ENCODE measurements around the gene MGAT1.

Gene MGAT1

GRCh38 chr5:180797256-180798192, 5.1 kb downstream of the MGAT1 start:
- no peaks in the 10 kb centered on the region for H3K27me3 ChIP-seq (ENCODE audit: insufficient read depth, poor library complexity, severe bottlenecking)
- DNase-seq (ENCODE audit: low read depth in 1 of 2, low spot score in 1 of 2), result no peak
- no peak for TF ChIP-seq SPI1 (IDR thresholded peaks at IDR 0.05; ENCODE audit: borderline replicate concordance, low read depth)
- no peak for TF ChIP-seq GABPA (IDR thresholded peaks at IDR 0.05; ENCODE audit: low read depth)
- TF ChIP-seq, protein P1, sequence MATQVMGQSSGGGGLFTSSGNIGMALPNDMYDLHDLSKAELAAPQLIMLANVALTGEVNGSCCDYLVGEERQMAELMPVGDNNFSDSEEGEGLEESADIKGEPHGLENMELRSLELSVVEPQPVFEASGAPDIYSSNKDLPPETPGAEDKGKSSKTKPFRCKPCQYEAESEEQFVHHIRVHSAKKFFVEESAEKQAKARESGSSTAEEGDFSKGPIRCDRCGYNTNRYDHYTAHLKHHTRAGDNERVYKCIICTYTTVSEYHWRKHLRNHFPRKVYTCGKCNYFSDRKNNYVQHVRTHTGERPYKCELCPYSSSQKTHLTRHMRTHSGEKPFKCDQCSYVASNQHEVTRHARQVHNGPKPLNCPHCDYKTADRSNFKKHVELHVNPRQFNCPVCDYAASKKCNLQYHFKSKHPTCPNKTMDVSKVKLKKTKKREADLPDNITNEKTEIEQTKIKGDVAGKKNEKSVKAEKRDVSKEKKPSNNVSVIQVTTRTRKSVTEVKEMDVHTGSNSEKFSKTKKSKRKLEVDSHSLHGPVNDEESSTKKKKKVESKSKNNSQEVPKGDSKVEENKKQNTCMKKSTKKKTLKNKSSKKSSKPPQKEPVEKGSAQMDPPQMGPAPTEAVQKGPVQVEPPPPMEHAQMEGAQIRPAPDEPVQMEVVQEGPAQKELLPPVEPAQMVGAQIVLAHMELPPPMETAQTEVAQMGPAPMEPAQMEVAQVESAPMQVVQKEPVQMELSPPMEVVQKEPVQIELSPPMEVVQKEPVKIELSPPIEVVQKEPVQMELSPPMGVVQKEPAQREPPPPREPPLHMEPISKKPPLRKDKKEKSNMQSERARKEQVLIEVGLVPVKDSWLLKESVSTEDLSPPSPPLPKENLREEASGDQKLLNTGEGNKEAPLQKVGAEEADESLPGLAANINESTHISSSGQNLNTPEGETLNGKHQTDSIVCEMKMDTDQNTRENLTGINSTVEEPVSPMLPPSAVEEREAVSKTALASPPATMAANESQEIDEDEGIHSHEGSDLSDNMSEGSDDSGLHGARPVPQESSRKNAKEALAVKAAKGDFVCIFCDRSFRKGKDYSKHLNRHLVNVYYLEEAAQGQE (IDR thresholded peaks at IDR 0.05; ENCODE audit: insufficient replicate concordance, low read depth), result no peak
- TF ChIP-seq, protein P2, sequence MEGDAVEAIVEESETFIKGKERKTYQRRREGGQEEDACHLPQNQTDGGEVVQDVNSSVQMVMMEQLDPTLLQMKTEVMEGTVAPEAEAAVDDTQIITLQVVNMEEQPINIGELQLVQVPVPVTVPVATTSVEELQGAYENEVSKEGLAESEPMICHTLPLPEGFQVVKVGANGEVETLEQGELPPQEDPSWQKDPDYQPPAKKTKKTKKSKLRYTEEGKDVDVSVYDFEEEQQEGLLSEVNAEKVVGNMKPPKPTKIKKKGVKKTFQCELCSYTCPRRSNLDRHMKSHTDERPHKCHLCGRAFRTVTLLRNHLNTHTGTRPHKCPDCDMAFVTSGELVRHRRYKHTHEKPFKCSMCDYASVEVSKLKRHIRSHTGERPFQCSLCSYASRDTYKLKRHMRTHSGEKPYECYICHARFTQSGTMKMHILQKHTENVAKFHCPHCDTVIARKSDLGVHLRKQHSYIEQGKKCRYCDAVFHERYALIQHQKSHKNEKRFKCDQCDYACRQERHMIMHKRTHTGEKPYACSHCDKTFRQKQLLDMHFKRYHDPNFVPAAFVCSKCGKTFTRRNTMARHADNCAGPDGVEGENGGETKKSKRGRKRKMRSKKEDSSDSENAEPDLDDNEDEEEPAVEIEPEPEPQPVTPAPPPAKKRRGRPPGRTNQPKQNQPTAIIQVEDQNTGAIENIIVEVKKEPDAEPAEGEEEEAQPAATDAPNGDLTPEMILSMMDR (IDR thresholded peaks at IDR 0.05; ENCODE audit: insufficient read depth, low read length), result no peak
- no peak for TF ChIP-seq POLR2AphosphoS5 (IDR thresholded peaks at IDR 0.05; ENCODE audit: low read depth)
- H3K4me3 ChIP-seq (replicated peaks; ENCODE audit: insufficient read depth, low read length), result no peak overlapping the region
- H3K27ac ChIP-seq (replicated peaks), result no peak overlapping the region

DNA sequence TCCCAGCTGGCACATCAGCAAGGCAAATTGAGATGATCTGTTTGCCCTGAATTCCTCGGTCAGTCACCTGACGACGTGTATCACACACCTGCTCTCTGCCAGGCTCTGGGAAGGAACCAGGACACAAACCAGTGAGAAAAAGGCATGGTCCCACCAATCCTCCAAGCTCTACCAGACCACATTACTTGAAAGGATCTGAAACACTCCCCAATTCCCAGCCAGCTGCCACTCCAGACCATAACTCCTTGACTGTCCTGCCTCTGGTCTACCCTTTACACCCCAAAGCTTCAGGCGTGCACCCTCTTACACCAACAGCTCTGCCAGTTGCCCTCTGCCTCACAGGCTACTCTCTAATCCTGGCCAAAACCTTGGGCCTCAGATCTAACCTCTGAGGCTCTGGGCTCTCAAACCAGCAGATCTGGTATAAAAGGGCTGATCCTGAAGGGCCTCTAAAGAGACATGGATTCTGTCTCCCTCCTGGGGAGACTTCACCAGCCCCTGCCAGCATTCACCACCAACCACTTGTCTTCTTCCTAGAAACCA, 6.8 kb downstream of the MGAT1 start:
- Histone ChIP-seq H3K4me3 (replicated peaks; ENCODE audit: insufficient read depth, low read length) (no peak overlapping the region), H3K27me3 (ENCODE audit: insufficient read depth, poor library complexity, severe bottlenecking) (no peaks in the 10 kb centered on the region), H3K27ac (replicated peaks) (no peak overlapping the region)
- no peak for DNase-seq (ENCODE audit: low read depth in 1 of 2, low spot score in 1 of 2)
- TF ChIP-seq, protein P2 (IDR thresholded peaks at IDR 0.05; ENCODE audit: insufficient read depth, low read length), result no peak
- TF ChIP-seq, protein P1 (IDR thresholded peaks at IDR 0.05; ENCODE audit: insufficient replicate concordance, low read depth), result no peak
- TF ChIP-seq GABPA (IDR thresholded peaks at IDR 0.05; ENCODE audit: low read depth) (no peak), SPI1 (IDR thresholded peaks at IDR 0.05; ENCODE audit: borderline replicate concordance, low read depth) (no peak), POLR2AphosphoS5 (IDR thresholded peaks at IDR 0.05; ENCODE audit: low read depth) (no peak)

- TF ChIP-seq, protein P1 (IDR thresholded peaks at IDR 0.05; ENCODE audit: insufficient replicate concordance, low read depth), result no peak
- no peak for TF ChIP-seq POLR2AphosphoS5 (IDR thresholded peaks at IDR 0.05; ENCODE audit: low read depth)
- TF ChIP-seq, protein P2 (IDR thresholded peaks at IDR 0.05; ENCODE audit: insufficient read depth, low read length), result no peak
- no peak for TF ChIP-seq GABPA (IDR thresholded peaks at IDR 0.05; ENCODE audit: low read depth)
- no peak for TF ChIP-seq SPI1 (IDR thresholded peaks at IDR 0.05; ENCODE audit: borderline replicate concordance, low read depth)
- no peak overlapping the region for H3K4me3 ChIP-seq (replicated peaks; ENCODE audit: insufficient read depth, low read length)
- no peak overlapping the region for H3K27ac ChIP-seq (replicated peaks)
- H3K27me3 ChIP-seq (ENCODE audit: insufficient read depth, poor library complexity, severe bottlenecking), result no peaks in the 10 kb centered on the region
- DNase-seq (ENCODE audit: low read depth in 1 of 2, low spot score in 1 of 2), result no peak
These were observed 9.7 kb downstream of the MGAT1 start for GRCh38 chr5:180792965-180793287.
